Kidney (tissue), 14 donors: ENCODE data around the gene ALK. TPM values are rescaled to one million over a fixed set of nuclear protein-coding genes. Genes with fewer than 3 reads are reported as not detected.

Source experiments
- DNase-seq, 5 donors: peaks; one replicate each; pipeline ENCODE4 v3.0.0-alpha.2; 2013 to 2020
- FAIRE-seq: peaks from 2 replicates; lab custom pipeline; 2012; peaks lifted over from hg19 to GRCh38; lab: Jason Lieb, UNC
- H3K27ac ChIP-seq, 2 donors: one replicate each; pipeline ENCODE4 v1.7.0; 2013; ENCODE audit warnings: low read depth in 2 of 2, low read length in 2 of 2, inconsistent platforms in 1 of 2
- H3K27me3 ChIP-seq: one replicate; pipeline ENCODE4 v1.7.1; 2013; ENCODE audit warnings: low read length, inconsistent platforms; ENCODE audit not compliant: control insufficient read depth, insufficient read depth
- H3K36me3 ChIP-seq, 3 donors: one replicate each; pipeline versions ENCODE4 v1.7.0 to v1.7.1; 2013; ENCODE audit warnings: low read length in 3 of 3, control low read depth in 1 of 3, inconsistent platforms in 1 of 3; ENCODE audit not compliant: insufficient read depth in 3 of 3, control insufficient read depth in 2 of 3
- H3K4me1 ChIP-seq, 3 donors: one replicate each; pipeline versions ENCODE4 v1.7.0 to v1.7.1; 2013; ENCODE audit warnings: low read length in 3 of 3, inconsistent platforms in 1 of 3, low read depth in 1 of 3; ENCODE audit not compliant: control insufficient read depth in 2 of 3, insufficient read depth in 2 of 3
- H3K4me3 ChIP-seq, 3 donors: one replicate each; pipeline versions ENCODE4 v1.7.0 to v1.8.1; 2013; ENCODE audit warnings: low read length in 3 of 3, control low read depth in 1 of 3, inconsistent platforms in 1 of 3
- H3K9ac ChIP-seq, 3 donors: one replicate each; pipeline versions ENCODE4 v1.7.0 to v1.7.1; 2013; ENCODE audit warnings: low read length in 3 of 3, control low read depth in 1 of 3, inconsistent platforms in 1 of 3
- H3K9me3 ChIP-seq, 3 donors: one replicate each; pipeline versions ENCODE4 v1.7.0 to v1.7.1; 2013; ENCODE audit warnings: low read length in 3 of 3, control low read depth in 1 of 3, inconsistent platforms in 1 of 3; ENCODE audit not compliant: control insufficient read depth in 2 of 3, insufficient read depth in 1 of 3
- intact Hi-C: fragments of 100-400 bp; cut with DNase I; formaldehyde crosslinking; loops from one replicate; pipeline ENCODE4 v1.11.1; 2022
- polyA plus RNA-seq: library from polyadenylated mRNA; stranded (reverse); fragments of 350-450 nt; fragmentation: Illumina TruSeq; extraction: RNeasy Lipid Tissue Mini Kit (QIAGEN cat#74804); gene quantifications from one replicate; pipeline ENCODE4 v1.2.3, GENCODE V29; 2014; ENCODE audit warnings: low read depth, low replicate concordance; ENCODE audit not compliant: insufficient read depth
- total RNA-seq: library from RNA; stranded (reverse); fragmentation: NEBNext Ultra II Directional; extraction: Animal tissue kit (Norgen Biotek cat#: 25700); gene quantifications from one replicate; pipeline ENCODE4 v1.2.1, GENCODE V29; 2021
- TF ChIP-seq, protein P1 (sequence below): IDR thresholded peaks from 3 replicates; pipeline ENCODE4 v1.5.1; 2012; ENCODE audit warnings: mild to moderate bottlenecking, moderate library complexity, borderline replicate concordance; ENCODE audit not compliant: insufficient read depth; ENCODE audit errors: extremely low read depth
- donor health status: control.
- donor health status: control.
- donor health status: control.
- donor health status: control.
- donor health status: control.
- donor health status: DM: yes; HTN: yes; CAD: no.
- donor health status: Normal renal cell carcinoma (clear cell type).

The ALK gene
- total and polyA plus RNA-seq, 2 donors from 2014 or later, result 0.13 TPM; not detected in 1

DNA sequence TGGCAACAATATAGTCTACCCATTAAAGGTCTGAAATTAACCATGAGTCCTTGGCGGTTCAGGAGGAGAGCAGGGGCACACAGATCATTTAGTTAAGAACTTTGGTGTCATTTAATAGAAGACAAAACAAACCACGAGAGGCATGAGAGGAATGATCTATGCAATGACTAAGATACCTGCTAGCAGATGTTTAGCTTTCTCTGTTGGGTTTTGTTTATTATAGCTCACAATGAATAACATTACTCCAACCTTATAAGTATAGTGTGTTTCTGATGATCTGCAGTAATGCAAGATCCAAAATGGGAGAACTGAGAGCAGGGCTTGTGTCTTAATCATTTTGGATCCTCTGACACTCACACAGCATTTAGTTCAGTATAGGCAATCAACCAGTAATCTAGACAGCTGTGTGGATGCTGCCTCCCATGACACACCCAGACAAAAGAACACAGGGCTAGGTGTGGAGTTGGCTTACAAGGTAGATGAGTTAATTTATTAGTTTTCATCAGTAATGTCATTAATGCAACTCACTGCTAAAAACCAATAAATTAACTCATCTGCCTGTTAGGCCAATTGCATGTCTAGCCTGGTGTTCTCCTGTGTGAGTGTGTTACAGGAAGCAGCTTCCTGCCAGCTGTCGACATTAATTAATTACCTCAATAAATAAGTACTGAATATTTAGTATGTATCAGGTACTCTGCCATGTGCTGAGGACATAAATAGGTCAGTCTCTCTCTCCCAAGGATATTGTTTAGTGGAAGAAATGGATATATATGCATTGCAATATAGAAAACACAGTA lies 713.8 kb downstream of the ALK start:
- DNase-seq (no peak), FAIRE-seq (no peak)
- Histone ChIP-seq H3K9me3 (no peaks in the 10 kb centered on the region), H3K27ac (no peak overlapping the region), H3K27me3 (no peaks in the 10 kb centered on the region), H3K4me3 (no peak overlapping the region), H3K4me1 (no peaks in the 10 kb centered on the region), H3K9ac (no peak overlapping the region), H3K36me3 (no peaks in the 10 kb centered on the region)
- intact Hi-C loops, result no loop called here
- TF ChIP-seq, protein P1, sequence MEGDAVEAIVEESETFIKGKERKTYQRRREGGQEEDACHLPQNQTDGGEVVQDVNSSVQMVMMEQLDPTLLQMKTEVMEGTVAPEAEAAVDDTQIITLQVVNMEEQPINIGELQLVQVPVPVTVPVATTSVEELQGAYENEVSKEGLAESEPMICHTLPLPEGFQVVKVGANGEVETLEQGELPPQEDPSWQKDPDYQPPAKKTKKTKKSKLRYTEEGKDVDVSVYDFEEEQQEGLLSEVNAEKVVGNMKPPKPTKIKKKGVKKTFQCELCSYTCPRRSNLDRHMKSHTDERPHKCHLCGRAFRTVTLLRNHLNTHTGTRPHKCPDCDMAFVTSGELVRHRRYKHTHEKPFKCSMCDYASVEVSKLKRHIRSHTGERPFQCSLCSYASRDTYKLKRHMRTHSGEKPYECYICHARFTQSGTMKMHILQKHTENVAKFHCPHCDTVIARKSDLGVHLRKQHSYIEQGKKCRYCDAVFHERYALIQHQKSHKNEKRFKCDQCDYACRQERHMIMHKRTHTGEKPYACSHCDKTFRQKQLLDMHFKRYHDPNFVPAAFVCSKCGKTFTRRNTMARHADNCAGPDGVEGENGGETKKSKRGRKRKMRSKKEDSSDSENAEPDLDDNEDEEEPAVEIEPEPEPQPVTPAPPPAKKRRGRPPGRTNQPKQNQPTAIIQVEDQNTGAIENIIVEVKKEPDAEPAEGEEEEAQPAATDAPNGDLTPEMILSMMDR, result no peak

DNA sequence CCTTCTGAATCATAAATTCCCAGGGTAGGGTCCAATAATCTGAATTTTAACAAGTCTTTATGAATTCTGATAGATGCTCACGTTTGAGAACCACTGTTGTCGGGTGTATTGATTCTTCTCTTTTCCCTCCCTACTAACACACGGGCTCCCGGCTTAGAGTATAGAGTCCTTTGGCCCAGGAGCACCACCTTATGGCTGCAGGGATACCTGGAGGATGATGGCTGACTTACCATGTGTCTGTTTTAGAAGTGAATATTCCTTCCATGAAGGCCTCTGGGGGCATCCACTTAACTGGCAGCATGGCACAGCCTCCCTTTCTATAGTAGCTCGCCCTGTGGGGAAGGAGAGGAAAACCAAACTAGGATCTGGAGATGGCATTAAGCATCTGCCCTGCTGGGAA lies 714.4 kb downstream of the ALK start:
- H3K27me3 ChIP-seq, result no peaks in the 10 kb centered on the region
- no peaks in the 10 kb centered on the region for H3K4me1 ChIP-seq
- H3K4me3 ChIP-seq, result no peak overlapping the region
- TF ChIP-seq, protein P1, result no peak
- DNase-seq, result no peak
- H3K36me3 ChIP-seq, result no peaks in the 10 kb centered on the region
- H3K9me3 ChIP-seq, result no peaks in the 10 kb centered on the region
- intact Hi-C loops, result no loop called here
- H3K9ac ChIP-seq, result no peak overlapping the region
- no peak for FAIRE-seq
- H3K27ac ChIP-seq, result no peak overlapping the region

DNA sequence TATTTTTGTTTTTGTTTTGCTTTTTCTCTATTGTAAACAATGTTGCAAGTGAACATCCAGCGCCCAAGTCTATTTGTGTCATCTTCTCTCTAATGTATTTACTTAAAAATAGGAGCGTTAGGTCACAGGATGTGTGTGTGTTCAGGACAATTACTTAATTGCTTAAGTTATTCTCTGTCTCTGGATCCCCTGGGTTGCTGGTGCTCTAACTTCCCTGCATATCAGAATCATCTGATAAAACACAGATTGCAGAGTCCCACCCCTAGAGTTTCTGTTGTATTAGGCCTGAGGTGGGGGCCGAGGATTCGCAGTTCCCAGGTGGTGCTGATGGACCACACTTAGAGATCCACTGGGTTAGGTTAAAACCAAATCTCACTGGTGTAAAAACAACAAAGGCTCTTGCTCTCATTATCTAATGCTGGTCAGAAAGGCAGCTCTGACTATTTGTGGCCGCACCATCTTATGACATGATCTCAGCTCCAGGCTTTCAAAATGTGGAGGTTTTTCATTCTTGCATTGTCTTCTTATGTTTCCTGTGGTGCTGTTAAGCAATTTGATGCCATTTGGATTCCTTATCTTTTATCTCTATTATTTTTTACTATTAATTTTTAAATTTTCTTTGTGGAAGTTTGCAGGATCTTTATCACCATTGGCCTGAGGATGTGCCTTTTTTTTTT lies 718.4 kb downstream of the ALK start:
- H3K4me3 ChIP-seq, result no peak overlapping the region
- DNase-seq, result no peak
- H3K27ac ChIP-seq, result no peak overlapping the region
- no peak for FAIRE-seq
- H3K36me3 ChIP-seq, result no peaks in the 10 kb centered on the region
- intact Hi-C loops, result no loop called here
- no peaks in the 10 kb centered on the region for H3K27me3 ChIP-seq
- no peak overlapping the region for H3K9ac ChIP-seq
- H3K4me1 ChIP-seq, result no peaks in the 10 kb centered on the region
- no peaks in the 10 kb centered on the region for H3K9me3 ChIP-seq
- TF ChIP-seq, protein P1, result no peak
